HG02642 (cell line): ENCODE results near the gene FBXO40.
"Not testable (repeated sequence)": the region's sequence is repeated elsewhere in the genome, so short reads cannot be mapped to it uniquely, and the experiment has no call there.

Experiments
- ATAC-seq: cut with Tn5 transposase; IDR thresholded peaks from one replicate; pipeline ENCODE4 v1.9.1; 2021; ENCODE audit warnings: mild to moderate bottlenecking; ENCODE audit not compliant: unreplicated experiment, poor library complexity

The FBXO40 gene

GRCh38 chr3:121592856-121593702, at the start of gene FBXO40:
Gene FBXO40, plus strand, starts transcription at chr3:121593379. Its CDS starts 27,197 bp downstream, at chr3:121620576.
- peak; percentile 78 for ATAC-seq

GRCh38 chr3:121545049-121545573, 48.1 kb upstream of the FBXO40 start:
- no peak for ATAC-seq

GRCh38 chr3:121545574-121546455, 47.4 kb upstream of the FBXO40 start, which contains the start of gene POLQ:
Gene POLQ, minus strand, starts transcription at chr3:121545988. Its CDS starts 111 bp downstream, at chr3:121545877.
- ATAC-seq: peak; percentile 82

- no peak for ATAC-seq
These were observed 40.8 kb upstream of the FBXO40 start for GRCh38 chr3:121552379-121552778.

GRCh38 chr3:121552797-121553196, 40.4 kb upstream of the FBXO40 start:
- no peak for ATAC-seq

GRCh38 chr3:121557426-121557934, 35.7 kb upstream of the FBXO40 start:
- no peak for ATAC-seq

- ATAC-seq: no peak
These were observed 31.0 kb upstream of the FBXO40 start for GRCh38 chr3:121562148-121562547.

GRCh38 chr3:121566773-121567172, 26.4 kb upstream of the FBXO40 start:
- ATAC-seq: no peak

GRCh38 chr3:121567649-121568048, 25.5 kb upstream of the FBXO40 start, which contains the start of gene ARGFX:
Gene ARGFX, plus strand, starts transcription at chr3:121567949. Its CDS starts 2,765 bp downstream, at chr3:121570714.
- no peak for ATAC-seq

- no peak for ATAC-seq
These were observed 18.7 kb upstream of the FBXO40 start for GRCh38 chr3:121574449-121574848.

GRCh38 chr3:121581691-121582090, 11.5 kb upstream of the FBXO40 start:
- no peak for ATAC-seq

GRCh38 chr3:121584418-121584817, 8.8 kb upstream of the FBXO40 start:
- ATAC-seq: no peak

- not testable (repeated sequence) for ATAC-seq
These were observed 627 bp downstream of the FBXO40 start for GRCh38 chr3:121593806-121594205.

- ATAC-seq: no peak
These were observed 1.7 kb downstream of the FBXO40 start for GRCh38 chr3:121594850-121595249.

- ATAC-seq: no peak
These were observed 2.7 kb downstream of the FBXO40 start for GRCh38 chr3:121595765-121596406.

GRCh38 chr3:121598564-121598963, 5.4 kb downstream of the FBXO40 start:
- no peak for ATAC-seq

- ATAC-seq: not testable (repeated sequence)
These were observed 6.7 kb downstream of the FBXO40 start for GRCh38 chr3:121599900-121600299.

GRCh38 chr3:121601212-121601812, 8.1 kb downstream of the FBXO40 start:
- ATAC-seq: no peak

GRCh38 chr3:121604759-121605158, 11.6 kb downstream of the FBXO40 start:
- ATAC-seq: no peak

GRCh38 chr3:121606106-121606505, 12.9 kb downstream of the FBXO40 start:
- no peak for ATAC-seq
